ENCODE data around the gene TRIM29.

The TRIM29 gene

GRCh38 chr11:120120805-120121335 lies 17.0 kb downstream of the TRIM29 start:
- no peak for DNase-seq

GRCh38 chr11:120119121-120119520 lies 18.8 kb downstream of the TRIM29 start:
- DNase-seq, result no peak

- DNase-seq, result no peak
Observed at GRCh38 chr11:120117991-120118390, 19.9 kb downstream of the TRIM29 start.

- no peak for DNase-seq
Observed at GRCh38 chr11:120116966-120117365, 20.9 kb downstream of the TRIM29 start.

- DNase-seq, result no peak
Observed at GRCh38 chr11:120115272-120116000, 22.5 kb downstream of the TRIM29 start.

GRCh38 chr11:120112174-120112796 lies 25.6 kb downstream of the TRIM29 start:
- no peak for DNase-seq

GRCh38 chr11:120109531-120109930 lies 28.4 kb downstream of the TRIM29 start:
- no peak for DNase-seq

- DNase-seq, result no peak
Observed at GRCh38 chr11:120108785-120109168, 29.1 kb downstream of the TRIM29 start.

GRCh38 chr11:120108154-120108784 lies 29.6 kb downstream of the TRIM29 start:
- peak; percentile 21 to 47 for DNase-seq

GRCh38 chr11:120107692-120108091 lies 30.2 kb downstream of the TRIM29 start:
- no peak for DNase-seq

GRCh38 chr11:120106354-120107150 lies 31.4 kb downstream of the TRIM29 start:
- no peak for DNase-seq

- no peak for DNase-seq
Observed at GRCh38 chr11:120105576-120105975, 32.3 kb downstream of the TRIM29 start.

GRCh38 chr11:120104041-120104565 lies 33.8 kb downstream of the TRIM29 start:
- no peak for DNase-seq

- DNase-seq, result no peak
Observed at GRCh38 chr11:120102864-120103122, 35.1 kb downstream of the TRIM29 start.

GRCh38 chr11:120102050-120102863 lies 35.7 kb downstream of the TRIM29 start:
- peak; percentile 20 to 64 for DNase-seq

- peak in 1 of 2 experiments; percentile 26 for DNase-seq
Observed at GRCh38 chr11:120098503-120099020, 39.4 kb downstream of the TRIM29 start.

- DNase-seq, result no peak
Observed at GRCh38 chr11:120097721-120098385, 40.1 kb downstream of the TRIM29 start.

- DNase-seq, result no peak
Observed at GRCh38 chr11:120096369-120097191, 41.3 kb downstream of the TRIM29 start.

- no peak for DNase-seq
Observed at GRCh38 chr11:120095516-120095915, 42.4 kb downstream of the TRIM29 start.

GRCh38 chr11:120091701-120092100 lies 46.2 kb downstream of the TRIM29 start:
- DNase-seq, result no peak

Measured in NCI-H187 (cell line).